ENCODE data around the gene YWHAQ.

Gene YWHAQ

DNA sequence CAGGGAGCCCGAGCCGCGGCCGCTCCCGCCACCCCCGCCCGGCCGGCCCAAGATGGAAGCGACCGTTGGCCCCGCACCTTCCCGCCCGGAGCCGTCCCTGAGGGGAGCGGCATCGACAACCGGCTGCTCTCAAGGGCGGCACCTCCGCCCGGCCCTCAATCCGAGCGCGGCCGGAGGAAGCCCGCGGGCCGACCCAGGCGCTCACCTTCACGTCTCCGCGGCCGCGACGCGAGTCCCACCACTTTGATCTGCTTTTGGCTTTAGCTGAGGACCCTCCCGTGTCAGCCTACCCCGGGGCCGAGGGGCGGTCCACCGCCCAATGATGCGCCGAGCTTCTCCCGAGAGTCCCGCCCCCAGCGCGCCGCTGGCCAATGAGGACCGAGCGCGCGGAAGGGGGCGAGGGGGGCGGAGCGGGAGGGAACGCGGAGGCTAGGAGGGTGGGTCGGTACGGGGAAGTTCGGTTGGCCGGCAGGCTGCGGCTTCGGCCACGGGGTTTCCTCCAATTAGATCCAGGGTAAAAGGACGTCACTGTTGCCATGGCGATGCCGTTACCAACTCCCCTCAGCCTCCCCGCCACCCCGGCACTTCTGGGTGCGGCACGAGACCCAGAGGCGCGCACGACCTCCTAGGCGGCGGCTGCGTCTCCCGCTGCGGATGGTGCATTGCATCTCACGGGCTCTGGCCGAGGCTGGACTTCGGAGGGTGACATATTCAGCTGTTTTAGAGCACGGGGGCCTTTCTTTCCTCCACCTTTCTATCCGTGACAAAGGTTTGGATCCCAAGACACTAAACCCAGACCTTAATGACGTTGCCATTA, at the start of gene YWHAQ:
TSS of gene YWHAQ (minus strand) at position 262 of the 817 bp plus-strand sequence. CDS start 545 bp downstream, outside the sequence.
- DNase-seq = peak; percentile 97

DNA sequence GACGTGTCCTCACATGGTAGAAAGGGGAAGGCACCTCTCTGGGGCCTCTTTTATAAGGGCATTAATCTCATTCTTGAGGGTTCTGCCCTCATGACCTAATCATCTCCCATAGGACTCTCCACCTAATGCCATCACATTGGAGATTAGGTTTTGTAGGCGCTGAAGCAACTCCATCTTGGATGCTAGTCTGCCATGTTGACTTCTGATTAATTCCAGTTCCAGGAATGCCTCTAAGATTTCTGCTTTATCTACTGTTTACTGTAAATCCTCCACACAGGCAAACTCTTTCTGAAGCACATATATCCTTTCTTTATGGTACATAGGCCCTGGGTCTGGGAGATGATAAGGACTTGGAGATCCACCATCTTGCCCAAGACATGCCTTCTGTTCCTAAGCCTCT, 49.3 kb upstream of the YWHAQ start:
- DNase-seq = no peak

DNA sequence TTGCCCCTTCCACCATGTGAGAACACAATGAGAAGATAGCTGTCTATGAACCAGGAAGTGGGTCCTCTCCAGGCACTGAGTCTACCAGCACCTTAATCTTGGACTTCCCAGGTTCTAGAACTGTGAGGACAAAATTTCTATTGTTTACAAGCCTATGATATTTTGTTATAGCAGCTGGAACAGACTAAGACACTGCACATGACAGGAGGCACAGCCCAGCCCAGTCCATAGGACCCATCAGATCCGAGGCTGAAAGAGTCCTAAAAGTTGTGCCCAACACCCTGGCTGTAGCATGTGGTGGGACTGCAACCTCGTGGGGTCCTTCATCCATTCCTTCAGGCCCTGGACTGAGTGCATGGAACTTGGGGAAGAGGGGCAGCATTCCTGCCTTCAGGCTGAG, 48.4 kb upstream of the YWHAQ start:
- DNase-seq = no peak

DNA sequence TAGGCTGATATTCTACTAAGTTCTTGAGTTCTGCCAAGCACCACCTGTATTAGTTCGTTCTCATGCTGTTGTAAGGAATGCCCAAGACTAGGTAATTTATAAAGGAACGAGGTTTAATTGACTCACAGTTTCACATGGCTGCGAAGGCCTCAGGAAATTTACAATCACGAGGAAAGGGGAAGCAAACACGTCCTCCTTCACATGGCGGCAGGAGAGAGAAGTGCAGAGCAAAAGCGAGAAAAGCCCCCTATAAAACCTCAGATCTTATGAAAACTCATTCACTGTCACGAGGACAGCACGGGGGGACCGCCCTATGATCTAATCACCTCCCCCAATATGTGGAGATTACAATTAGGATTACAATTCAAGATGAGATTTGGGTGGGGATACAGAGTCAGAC, 47.7 kb upstream of the YWHAQ start:
- DNase-seq = no peak

DNA sequence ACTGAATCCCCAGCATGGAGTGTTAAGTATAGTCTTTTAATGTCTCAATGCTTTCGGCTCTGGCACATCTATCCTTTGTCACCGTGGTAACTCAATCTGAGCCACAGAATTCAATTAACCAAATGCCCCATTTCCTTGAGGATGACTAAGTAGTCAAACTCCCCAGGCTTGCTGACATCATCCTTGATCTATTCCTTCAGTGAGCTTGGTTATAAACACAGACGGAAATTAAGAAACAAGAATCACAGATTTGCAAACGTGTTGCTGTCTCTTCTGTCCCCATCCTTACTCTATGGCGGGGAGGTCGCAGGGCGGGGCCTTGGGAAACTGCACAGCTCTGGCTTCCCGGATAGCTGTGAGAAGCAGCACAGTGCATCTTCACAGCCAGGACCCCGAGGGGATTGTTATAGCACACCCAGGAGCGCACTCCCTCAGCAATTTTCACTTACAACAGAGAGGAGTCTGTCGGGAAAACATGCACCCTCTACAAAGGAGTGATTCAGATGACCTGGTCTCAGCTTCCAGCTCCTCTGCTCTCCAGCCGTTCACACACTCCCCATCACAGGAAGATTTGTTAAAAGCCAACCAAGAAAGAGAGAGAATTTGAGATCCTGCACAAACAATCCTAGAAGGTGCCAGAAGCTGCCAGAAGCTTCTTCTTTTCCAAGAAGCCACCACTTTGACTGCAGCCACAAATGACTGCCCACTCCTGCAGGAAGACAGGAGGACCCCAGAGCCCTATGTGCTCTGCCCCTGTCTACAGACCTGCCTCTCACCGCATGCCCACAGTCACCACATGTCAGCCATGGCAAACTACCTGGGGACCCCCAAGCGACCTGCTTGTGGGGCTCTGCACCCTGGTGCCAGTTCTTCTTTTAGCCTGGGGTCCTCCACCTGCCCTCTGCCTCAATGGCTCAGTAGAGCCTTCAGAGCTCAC, 44.9 kb upstream of the YWHAQ start:
- no peak for DNase-seq

DNA sequence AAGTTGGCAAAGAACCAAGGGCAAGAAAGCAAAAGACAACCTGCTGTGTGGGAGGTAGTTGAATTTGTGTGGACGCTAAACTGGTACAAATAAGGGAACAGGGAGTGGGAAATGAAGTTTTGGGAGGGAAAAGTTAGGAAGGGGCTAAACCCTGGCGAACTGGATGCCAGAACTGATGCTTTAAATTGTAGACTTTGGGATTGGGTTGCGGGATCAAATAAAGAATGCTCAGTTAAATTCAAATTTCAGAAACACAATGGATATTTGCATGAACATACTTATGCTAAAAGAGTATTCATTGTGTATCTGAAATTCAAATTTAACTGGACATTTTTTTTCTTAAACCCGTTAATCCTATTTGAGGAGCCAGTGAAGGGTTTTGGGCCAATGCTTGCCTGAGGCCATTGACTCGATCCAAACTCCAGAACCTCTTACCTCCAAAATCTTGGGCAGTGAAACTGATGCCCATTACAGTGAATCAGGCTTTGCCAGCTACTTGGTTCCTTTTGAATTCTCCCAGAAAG, 44.2 kb upstream of the YWHAQ start:
- DNase-seq = no peak

DNA sequence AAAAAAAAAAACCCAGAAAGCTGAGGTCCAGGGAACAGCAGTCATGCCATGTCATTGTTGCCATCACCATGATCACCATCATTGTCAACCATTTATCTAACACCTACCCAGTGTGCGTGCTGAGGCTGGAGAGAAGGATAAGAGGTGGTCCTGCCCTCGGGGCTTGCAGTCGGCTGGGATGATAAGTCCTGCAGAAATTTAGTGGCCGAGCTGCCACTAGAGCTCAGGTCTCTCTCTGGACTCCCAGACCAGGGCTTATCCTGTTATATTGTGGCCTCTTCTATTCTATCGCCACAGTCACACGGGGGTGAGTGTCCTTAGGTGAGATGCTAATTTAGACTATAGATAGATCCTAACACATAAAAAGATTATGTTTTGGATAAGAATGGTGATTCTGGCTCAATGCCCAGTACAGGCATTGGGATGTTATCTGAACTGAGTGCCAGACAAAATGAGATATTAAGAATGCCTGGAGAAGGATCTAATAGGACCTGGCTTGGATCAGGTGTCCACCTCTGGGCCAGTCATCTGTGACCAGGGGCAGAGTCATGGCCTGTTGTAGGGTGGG, 43.2 kb upstream of the YWHAQ start:
- no peak for DNase-seq

DNA sequence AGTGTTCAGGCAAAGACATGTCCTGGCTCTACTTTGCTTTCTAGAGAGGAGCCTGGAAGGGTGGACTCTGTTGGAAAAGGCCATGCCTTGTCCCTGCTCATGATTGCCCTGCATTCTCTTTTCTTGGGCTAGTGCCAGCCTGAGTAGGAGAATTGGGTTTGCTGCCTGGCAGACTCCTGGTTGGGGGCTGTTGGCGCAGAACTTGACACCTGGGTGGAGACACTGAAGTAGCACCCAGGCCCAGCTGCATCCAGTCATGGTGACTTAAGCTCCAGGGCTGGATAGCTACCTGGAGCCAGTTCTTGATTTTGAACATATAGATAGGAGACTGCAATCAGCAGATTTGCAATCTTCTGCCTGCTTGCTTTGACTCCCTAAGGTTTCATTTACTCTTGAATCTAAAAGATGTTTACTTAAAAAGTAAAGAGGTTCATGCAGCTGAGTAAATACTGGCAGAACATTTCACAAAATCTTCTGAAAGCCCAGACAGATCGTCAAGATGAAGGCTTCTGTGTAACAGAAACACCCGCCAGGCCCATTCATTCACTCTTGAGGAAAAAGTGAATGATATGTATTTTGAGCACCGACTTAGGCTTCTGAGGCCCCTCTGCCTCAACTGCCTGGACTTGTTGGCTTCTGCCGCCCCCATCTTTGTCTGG, 38.0 kb upstream of the YWHAQ start:
- DNase-seq = no peak

DNA sequence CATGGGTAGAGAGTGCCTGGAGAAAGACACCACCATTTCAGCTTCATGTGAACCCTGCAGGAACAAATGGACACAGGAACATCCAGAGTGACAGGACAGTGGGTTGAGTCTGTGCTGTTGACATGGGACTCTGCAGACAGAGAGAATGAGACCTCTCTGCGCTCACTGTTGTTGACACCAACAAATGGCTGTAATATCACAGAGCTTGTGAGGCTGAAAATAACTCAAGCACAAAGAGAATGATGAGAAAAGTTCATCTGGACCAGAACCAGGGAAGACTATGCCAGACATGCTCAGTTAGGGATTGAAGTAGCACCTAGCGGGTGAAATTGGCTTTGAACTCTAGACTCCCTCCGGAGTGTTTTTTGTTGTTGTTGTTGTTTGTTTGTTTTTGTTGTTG, 37.0 kb upstream of the YWHAQ start:
- no peak for DNase-seq

DNA sequence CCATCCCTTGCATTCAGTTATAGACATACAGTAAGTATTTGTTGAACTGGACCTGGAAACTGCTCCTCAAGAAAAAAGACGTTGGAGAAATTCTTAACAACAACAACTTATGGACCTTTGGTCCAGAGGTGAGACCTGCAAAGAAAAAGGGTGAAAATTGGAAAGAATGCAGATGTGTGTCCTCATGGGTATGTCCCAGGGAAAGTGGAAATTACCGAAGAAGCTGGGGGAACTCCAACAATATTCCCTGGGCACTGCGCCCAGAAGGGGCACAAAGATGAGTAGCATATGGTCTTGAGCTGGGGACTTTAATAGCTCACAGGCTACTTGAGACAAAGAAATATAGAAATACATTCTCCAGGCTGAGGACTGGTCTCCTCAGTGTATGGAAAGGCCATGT, 35.5 kb upstream of the YWHAQ start:
- no peak for DNase-seq

DNA sequence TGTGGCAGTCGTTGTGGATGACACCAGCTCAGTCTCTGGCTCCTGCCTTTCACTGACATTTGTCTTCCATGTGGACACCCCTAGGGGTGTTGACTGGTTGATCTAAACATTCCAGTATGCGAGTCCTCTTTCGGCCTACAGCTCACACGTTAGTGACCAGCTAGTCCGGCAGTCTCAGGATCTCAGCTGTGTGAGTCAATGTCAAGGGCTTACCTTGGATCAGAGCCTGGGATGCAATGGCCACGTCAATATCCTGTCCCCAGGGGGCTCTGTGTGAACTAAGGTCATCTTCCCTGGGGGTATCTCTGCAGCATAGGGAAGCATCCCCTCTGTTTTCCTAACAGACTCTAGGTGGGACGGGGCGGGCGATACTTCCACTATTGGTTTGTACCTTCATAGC, 35.1 kb upstream of the YWHAQ start:
- no peak for DNase-seq

DNA sequence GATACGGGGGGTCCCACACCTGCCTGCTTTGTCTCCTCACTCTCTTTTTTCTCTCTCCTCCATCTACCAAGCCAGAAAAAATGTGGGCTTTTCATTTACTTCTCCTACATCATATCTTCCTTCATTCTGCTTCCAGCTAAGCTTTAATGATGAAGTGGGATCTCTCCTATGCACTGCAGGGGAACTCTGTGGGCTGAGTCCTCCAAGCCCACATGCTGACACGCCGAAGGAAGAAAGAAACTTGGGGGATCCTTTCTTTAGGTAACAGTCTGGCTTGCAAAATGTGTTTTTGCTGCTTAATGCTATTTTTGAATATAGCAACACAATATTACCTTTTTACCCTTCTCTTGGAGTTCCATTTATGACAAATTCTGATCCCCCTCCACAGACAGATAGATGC, 33.6 kb upstream of the YWHAQ start:
- DNase-seq = no peak

DNA sequence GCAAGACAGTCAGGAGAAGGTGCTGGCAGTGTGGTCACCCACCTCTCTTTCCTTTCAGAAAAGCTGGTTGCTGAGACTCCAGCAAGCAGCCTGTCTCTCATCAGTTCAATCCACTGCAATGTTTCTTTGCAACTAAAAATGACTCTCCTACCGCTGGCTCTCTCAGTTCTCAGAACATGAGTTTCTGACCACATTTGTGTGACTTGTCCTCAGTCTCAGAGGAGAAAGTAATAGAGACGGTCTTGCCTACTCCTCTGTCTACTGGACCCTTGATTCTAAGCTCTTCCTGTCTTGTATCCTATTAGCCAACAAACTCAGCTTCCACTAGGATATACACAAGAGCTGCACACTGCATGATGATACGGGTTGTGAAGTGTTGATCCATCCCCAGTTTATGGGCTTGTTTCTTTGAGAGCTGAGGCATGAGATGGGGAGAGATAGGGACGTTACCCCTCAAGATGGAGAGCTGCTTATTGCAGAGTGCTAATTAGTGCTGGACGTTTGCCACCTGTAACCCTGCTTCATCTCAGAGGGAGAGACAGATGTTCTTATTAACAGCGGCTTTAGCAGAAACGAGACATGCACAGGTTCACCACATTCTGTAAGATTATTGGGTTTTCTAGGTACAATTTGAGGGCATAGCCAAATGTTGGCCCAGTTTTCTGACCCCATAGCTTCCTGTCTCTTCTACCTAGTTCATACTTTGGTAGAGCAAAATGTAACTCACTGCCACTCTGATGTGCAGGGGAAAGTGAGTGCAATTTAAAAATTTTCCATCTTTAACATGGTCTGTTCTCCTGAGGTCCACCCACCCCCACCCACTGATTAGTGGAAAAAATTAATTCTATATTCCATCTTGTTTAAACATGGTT, 32.4 kb upstream of the YWHAQ start:
- no peak for DNase-seq

DNA sequence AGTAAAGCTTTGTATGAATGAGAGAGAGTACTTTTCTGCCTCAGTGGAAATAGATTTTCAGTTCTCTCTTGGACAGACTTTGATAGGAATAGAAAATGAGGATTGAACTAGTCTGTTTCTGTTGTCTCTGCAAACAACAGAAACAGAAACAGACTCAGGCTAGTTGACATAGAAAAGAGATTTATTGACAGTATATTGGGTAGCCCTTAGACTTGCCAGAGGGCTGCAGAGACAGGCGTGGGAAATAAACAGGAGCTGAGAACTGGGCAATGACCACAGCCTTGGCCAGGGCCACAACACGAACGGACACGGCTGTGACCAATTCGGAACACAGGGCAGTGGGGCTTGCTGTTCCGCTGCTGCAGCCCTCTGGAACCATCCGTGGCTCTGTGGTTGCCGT, 30.5 kb upstream of the YWHAQ start:
- no peak for DNase-seq

DNA sequence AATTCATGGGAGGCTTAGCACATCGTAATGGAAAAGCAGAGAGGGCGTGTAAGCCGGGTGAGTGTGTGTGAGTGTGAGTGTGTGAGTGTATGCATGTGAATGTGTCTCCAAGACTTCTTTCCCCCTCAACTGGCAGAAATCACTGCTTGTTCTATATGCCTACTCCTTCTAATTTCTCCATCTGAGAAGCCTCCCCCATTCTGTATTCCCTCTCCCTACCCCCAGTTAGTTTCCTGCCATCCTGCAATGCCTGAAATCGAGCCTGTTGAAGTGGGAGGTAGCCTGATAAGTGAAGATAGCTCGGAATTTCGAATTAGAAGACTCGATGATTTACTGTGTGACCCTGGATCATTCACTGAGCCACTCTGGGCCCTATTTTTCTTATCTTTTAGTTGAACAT, 30.0 kb upstream of the YWHAQ start:
- no peak for DNase-seq

DNA sequence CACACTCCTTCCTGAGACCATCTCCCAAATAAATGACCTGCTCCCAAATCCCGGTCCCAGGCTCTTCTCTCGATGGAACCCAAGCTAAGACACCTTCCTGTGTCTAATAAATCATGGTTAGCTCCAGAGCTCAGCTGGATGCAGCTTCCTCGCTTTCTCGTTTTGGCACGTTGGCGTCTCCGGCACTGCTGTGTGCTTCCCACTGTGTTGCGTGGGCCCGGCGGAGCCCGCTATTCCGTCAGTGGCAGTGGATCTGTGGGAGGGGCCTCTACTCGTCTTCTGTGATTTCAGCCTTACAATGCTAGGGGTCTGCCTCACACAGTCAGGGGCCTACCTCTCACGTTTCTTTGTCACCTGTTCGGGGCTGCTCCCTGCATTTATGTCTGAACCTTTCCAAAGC, 29.4 kb upstream of the YWHAQ start:
- DNase-seq = no peak

DNA sequence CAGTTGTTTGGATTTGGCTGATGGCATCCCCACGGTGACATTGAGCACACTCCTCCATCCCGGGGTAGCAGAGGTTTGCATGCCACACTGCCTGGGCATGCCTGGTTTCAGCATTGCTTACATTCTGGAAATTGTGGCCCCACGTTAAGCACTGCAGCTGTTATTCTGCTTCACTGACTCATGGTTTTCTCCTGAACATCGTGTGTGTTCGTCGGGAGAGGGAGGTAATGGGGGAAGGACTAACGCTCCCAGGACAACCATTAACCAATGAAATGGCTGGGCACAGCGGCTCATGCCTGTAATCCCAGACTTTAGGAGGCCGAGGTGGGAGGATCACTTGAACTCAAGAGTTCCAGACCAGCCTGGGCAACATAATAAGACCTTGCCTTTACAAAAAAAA, 28.2 kb upstream of the YWHAQ start:
- DNase-seq = no peak

DNA sequence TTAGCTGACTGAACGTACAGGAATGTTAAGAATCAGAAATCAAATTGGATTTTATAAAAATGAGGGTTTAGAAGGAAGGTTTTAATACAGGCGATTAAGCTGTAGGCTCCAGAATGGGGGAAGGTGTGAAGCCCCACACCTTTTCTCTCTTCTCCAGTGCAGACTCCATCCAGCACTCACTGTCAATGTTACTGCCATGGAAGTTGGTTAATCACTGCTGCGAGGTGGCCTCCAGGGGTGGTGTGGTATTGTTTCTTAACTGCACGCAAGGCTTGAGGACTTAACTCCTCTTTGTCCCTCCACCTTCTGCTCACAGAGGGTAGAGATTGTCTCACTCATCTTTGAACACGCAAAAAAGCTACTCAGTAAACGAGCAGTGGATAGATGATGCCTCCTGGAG, 26.9 kb upstream of the YWHAQ start:
- no peak for DNase-seq

DNA sequence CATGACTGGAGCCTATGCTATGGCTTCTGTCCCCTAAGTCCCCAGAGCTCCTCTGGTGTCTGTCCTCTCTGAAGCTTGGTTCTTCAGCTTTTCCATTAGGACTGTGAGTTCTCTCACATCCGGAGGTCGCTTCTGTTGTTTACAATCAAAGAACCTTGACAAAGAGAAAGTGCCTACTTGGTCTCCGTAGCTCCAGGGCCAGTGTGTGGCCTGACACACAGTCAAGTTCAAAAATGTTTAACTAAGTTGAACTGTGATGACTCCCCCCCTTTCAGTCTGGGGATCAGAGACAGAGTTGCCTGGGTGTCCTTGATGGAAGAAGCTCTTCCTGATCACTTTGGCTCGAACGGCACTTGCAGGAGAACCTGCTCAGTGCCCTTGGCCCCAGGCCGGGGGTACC, 26.3 kb upstream of the YWHAQ start:
- DNase-seq = no peak

DNA sequence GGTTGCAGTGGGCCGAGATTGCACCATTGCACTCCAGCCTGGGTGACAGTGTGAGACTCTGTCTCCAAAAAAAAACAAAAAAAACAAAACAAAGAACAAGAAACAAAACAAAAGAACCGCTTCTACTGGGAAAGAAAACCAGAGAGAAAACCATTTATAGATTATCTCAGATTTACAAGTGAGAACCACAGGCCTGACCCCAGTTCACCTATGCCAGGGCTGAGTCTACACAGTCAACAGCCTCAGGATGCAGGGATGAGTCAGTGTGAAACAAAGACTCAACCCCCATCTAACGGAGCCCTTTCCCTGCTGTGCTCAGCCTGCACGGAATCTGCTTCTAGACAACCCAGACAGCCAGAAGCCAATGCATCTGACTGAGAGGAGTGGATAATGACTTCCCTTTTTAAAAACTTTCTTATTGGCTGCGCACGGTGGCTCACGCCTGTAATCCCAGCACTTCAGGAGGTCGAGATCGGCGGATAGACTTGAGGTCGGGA, 25.5 kb upstream of the YWHAQ start:
- DNase-seq = peak; percentile 27 to 47

DNA sequence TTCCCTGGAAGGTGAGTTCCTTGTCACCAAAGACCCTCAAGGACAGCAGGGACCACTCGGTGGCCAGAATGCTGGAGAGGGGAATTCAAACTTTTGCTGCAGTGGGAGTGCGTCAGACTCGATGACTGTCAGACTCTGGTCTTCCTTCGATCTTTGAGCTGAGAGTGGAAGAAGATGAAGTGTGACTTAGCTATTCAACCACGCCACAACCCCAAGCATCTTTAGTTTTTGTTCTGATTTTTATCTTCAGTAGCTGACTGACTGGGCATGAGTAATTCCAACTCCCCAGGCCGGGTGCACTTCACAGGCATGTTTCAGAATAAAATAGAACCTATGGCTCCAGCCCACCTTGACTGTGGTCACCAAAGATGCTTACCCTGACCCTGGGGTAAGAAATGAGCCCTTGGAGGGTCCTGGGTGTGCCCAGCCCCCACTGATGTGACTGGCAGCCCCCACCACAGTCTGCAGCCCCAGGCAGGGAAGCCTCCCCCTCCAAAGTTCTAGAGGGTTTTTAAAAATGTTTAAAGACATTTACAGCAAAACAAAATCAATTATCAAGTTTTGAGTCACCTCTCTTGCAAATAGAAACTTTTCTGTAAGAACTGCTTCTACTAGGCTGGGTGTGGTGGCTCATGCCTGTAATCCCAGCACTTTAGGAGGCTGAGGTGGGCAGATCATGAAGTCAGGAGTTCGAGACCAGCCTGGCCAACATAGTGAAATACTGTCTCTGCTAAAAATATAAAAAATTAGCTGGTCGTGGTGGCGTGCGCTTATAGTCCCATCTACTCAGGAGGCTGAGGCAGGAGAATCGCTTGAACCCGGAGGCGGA, 24.9 kb upstream of the YWHAQ start:
- DNase-seq = peak; percentile 42 to 50

Measured in stimulated activated CD4-positive, alpha-beta T cell treated with anti-CD3 and anti-CD28 coated beads, Interleukin-4, amount 100 ng/mL, for 4 hours (primary cell).